ENCODE data around the gene MUC13. TPM values are rescaled to one million over a fixed set of nuclear protein-coding genes. Genes with fewer than 3 reads are reported as not detected.
"Not testable (repeated sequence)": the region's sequence is repeated elsewhere in the genome, so short reads cannot be mapped to it uniquely, and the experiment has no call there.

Gene MUC13
- not detected for polyA plus RNA-seq (2013, experiment 1 of 2; ENCODE audit: insufficient read length)
- not detected for polyA plus RNA-seq (2013, experiment 2 of 2; ENCODE audit: insufficient read length)

- no peak for DNase-seq
These were observed at the start of gene MUC13 for GRCh38 chr3:124934577-124934976. Gene MUC13 (minus strand): TSS chr3:124934751. CDS start chr3:124934712, 39 bp downstream.

- no peak for DNase-seq
These were observed 48.3 kb upstream of the MUC13 start for GRCh38 chr3:124982855-124983254.

- no peak for DNase-seq
These were observed 46.9 kb upstream of the MUC13 start for GRCh38 chr3:124981472-124981871.

GRCh38 chr3:124978627-124979026, 44.1 kb upstream of the MUC13 start:
- DNase-seq, result no peak

- no peak for DNase-seq
These were observed 41.8 kb upstream of the MUC13 start for GRCh38 chr3:124976383-124976782.

GRCh38 chr3:124974691-124975090, 40.1 kb upstream of the MUC13 start:
- no peak for DNase-seq

GRCh38 chr3:124973290-124973689, 38.7 kb upstream of the MUC13 start:
- DNase-seq, result no peak

- DNase-seq, result no peak
These were observed 37.9 kb upstream of the MUC13 start for GRCh38 chr3:124972457-124972856.

GRCh38 chr3:124969963-124970722, 35.6 kb upstream of the MUC13 start:
- no peak for DNase-seq

- no peak for DNase-seq
These were observed 34.6 kb upstream of the MUC13 start for GRCh38 chr3:124969190-124969589.

- DNase-seq, result no peak
These were observed 33.4 kb upstream of the MUC13 start for GRCh38 chr3:124967964-124968363.

GRCh38 chr3:124966521-124967445, 32.2 kb upstream of the MUC13 start:
- no peak for DNase-seq

GRCh38 chr3:124965413-124965812, 30.9 kb upstream of the MUC13 start:
- DNase-seq, result no peak

- DNase-seq, result peak; percentile 67
These were observed 29.8 kb upstream of the MUC13 start for GRCh38 chr3:124964387-124964786.

GRCh38 chr3:124963755-124964154, 29.2 kb upstream of the MUC13 start:
- no peak for DNase-seq

GRCh38 chr3:124962403-124962940, 27.9 kb upstream of the MUC13 start:
- DNase-seq, result peak; percentile 22

GRCh38 chr3:124960698-124961097, 26.1 kb upstream of the MUC13 start:
- DNase-seq, result no peak

GRCh38 chr3:124960105-124960504, 25.6 kb upstream of the MUC13 start:
- DNase-seq, result no peak

- DNase-seq, result not testable (repeated sequence)
These were observed 23.4 kb upstream of the MUC13 start for GRCh38 chr3:124957951-124958350.

GRCh38 chr3:124952282-124952855, 17.8 kb upstream of the MUC13 start:
- no peak for DNase-seq

- DNase-seq, result peak; percentile 37
These were observed 17.1 kb upstream of the MUC13 start for GRCh38 chr3:124951511-124952281.

- DNase-seq, result no peak
These were observed 15.5 kb upstream of the MUC13 start for GRCh38 chr3:124950026-124950425.
